OCI-LY7 (cell line): ENCODE measurements around the gene ELOVL4. TPM values are rescaled to one million over a fixed set of nuclear protein-coding genes. Genes with fewer than 3 reads are reported as not detected.
A peak's percentile ranks its signal among the peaks of the same experiment; 100 is the strongest.

Source experiments
- Bru-seq: library from RNA; stranded (reverse); fragments of 400-500 nt; gene quantifications from one replicate; lab custom pipeline; 2021; lab: Mats Ljungman, UMichigan
- BruChase-seq, 2 experiments: library from RNA; stranded (reverse); fragments of 400-500 nt; gene quantifications; one replicate each; lab custom pipeline; 2021; lab: Mats Ljungman, UMichigan
- BruUV-seq: library from RNA; stranded (reverse); fragments of 400-500 nt; replicated peaks from 2 replicates; lab custom pipeline; 2021; lab: Mats Ljungman, UMichigan
- CTCF ChIA-PET: fragments of 300-600 bp; sonication (Branson Sonifier 250); formaldehyde crosslinking; loops from one replicate; lab custom pipeline; 2022; ENCODE audit warnings: antibody characterized with exemption; ENCODE audit not compliant: unreplicated experiment; lab: Charles Lee
- POLR2A ChIA-PET: fragments of 300-600 bp; sonication (Branson Sonifier 250); formaldehyde crosslinking; loops from one replicate; lab custom pipeline; 2022; ENCODE audit warnings: antibody characterized with exemption; lab: Charles Lee
- DNase-seq: peaks from one replicate; pipeline ENCODE4 v3.0.0-alpha.2; 2015; ENCODE audit warnings: low spot score
- H2AFZ ChIP-seq: fragments of 200-600 bp; sonication (generic), shearing (Covaris generic); 2 replicates; pipeline ENCODE4 v1.6.1; 2014; ENCODE audit warnings: mild to moderate bottlenecking, antibody characterized with exemption, low read length, moderate library complexity
- H3K27ac ChIP-seq: fragments of 200-600 bp; sonication (generic); 2 replicates; pipeline ENCODE4 v1.5.1; 2014; ENCODE audit warnings: mixed run types, low read depth, mild to moderate bottlenecking, moderate library complexity, low read length, inconsistent platforms; ENCODE audit not compliant: poor library complexity, severe bottlenecking
- H3K36me3 ChIP-seq: fragments of 200-600 bp; sonication (generic); 2 replicates; pipeline ENCODE4 v1.6.1; 2014; ENCODE audit warnings: mild to moderate bottlenecking, antibody characterized with exemption, low read length, moderate library complexity, mixed read lengths; ENCODE audit not compliant: insufficient read depth
- H3K4me1 ChIP-seq: fragments of 200-600 bp; sonication (generic); 2 replicates; pipeline ENCODE4 v1.5.1; 2014; ENCODE audit warnings: mild to moderate bottlenecking, low read length; ENCODE audit not compliant: insufficient read depth, poor library complexity, severe bottlenecking
- H3K4me2 ChIP-seq: fragments of 200-600 bp; sonication (generic); 2 replicates; pipeline ENCODE4 v1.6.1; 2014; ENCODE audit warnings: mild to moderate bottlenecking, low read length
- H3K4me3 ChIP-seq: fragments of 200-600 bp; sonication (generic); 2 replicates; pipeline ENCODE4 v1.5.1; 2014; ENCODE audit warnings: mild to moderate bottlenecking, low read depth, low read length; ENCODE audit not compliant: poor library complexity, severe bottlenecking
- H3K79me2 ChIP-seq: fragments of 200-600 bp; sonication (generic); 2 replicates; pipeline ENCODE4 v1.6.1; 2016; ENCODE audit warnings: low read depth, mild to moderate bottlenecking, low read length, moderate library complexity, mixed read lengths; ENCODE audit not compliant: insufficient read depth
- H3K9me2 ChIP-seq: fragments of 200-600 bp; sonication (generic); 2 replicates; pipeline ENCODE4 v1.6.1; 2016; ENCODE audit warnings: mild to moderate bottlenecking, low read length, mixed read lengths; ENCODE audit not compliant: insufficient read depth
- H3K9me3 ChIP-seq: fragments of 200-600 bp; sonication (generic); 2 replicates; pipeline ENCODE4 v1.6.1; 2014; ENCODE audit warnings: mild to moderate bottlenecking, mixed run types, low read length, mixed read lengths
- H4K20me1 ChIP-seq: fragments of 200-600 bp; sonication (generic); 2 replicates; pipeline ENCODE4 v1.6.1; 2014; ENCODE audit warnings: mild to moderate bottlenecking, antibody characterized with exemption, low read length, moderate library complexity, mixed read lengths; ENCODE audit not compliant: insufficient read depth
- EZH2phosphoT487 ChIP-seq: fragments of 200-600 bp; sonication (generic); IDR thresholded peaks from 2 replicates; pipeline ENCODE4 v1.6.1; 2018; ENCODE audit warnings: low read depth, borderline replicate concordance, mild to moderate bottlenecking, mixed run types, antibody characterized with exemption, low read length, moderate library complexity, mixed read lengths
- intact Hi-C: fragments of 100-400 bp; cut with micrococcal nuclease; formaldehyde crosslinking; loops from one replicate; pipeline ENCODE4 v1.10.0; 2022; ENCODE audit not compliant: unreplicated experiment
- long read RNA-seq: library from polyadenylated mRNA; stranded (forward); transcript quantifications from one replicate; pipeline ENCODE4 v2.0.0, GENCODE V29; 2022
- total RNA-seq, 2 experiments: library from RNA; depleted of rRNA in 1 of 2; stranded (reverse); fragments of >200 nt in 1 of 2; shearing (Covaris generic) in 1 of 2; gene quantifications; 2 replicates each; pipeline ENCODE4 v1.2.3, GENCODE V29; 2014 to 2022
- TF ChIP-seq, protein P1 (sequence below): fragments of 200-600 bp; sonication (generic); conservative IDR thresholded peaks from 2 replicates; pipeline ENCODE4 v1.5.1; 2014; ENCODE audit warnings: mild to moderate bottlenecking, antibody characterized with exemption, low read length, moderate library complexity, mixed read lengths

The ELOVL4 gene
- total RNA-seq (2014; rRNA removed; shearing (Covaris generic)) (not detected in 2 replicates), total RNA-seq (2022) (not detected in 2 replicates), Bru-seq, nascent RNA (percentile 7 among the genes with signal in this experiment), BruChase-seq, experiment 1, labeled RNA remaining after a 6-hour chase (not detected), BruChase-seq, experiment 2, labeled RNA remaining after a 2-hour chase (percentile 4 among the genes with signal in this experiment)
- long read RNA-seq: 0 reads

GRCh38 chr6:79947191-79948186 is at the start of gene ELOVL4:
Gene ELOVL4, minus strand, starts transcription at chr6:79947553. Its CDS starts 274 bp downstream, at chr6:79947279.
- H3K9me3 ChIP-seq: no peaks in the 10 kb centered on the region
- no peak for DNase-seq
- BruUV-seq: no TSS peak
- no peaks in the 10 kb centered on the region for H4K20me1 ChIP-seq
- TF ChIP-seq EZH2phosphoT487: no peak
- TF ChIP-seq, protein P1, sequence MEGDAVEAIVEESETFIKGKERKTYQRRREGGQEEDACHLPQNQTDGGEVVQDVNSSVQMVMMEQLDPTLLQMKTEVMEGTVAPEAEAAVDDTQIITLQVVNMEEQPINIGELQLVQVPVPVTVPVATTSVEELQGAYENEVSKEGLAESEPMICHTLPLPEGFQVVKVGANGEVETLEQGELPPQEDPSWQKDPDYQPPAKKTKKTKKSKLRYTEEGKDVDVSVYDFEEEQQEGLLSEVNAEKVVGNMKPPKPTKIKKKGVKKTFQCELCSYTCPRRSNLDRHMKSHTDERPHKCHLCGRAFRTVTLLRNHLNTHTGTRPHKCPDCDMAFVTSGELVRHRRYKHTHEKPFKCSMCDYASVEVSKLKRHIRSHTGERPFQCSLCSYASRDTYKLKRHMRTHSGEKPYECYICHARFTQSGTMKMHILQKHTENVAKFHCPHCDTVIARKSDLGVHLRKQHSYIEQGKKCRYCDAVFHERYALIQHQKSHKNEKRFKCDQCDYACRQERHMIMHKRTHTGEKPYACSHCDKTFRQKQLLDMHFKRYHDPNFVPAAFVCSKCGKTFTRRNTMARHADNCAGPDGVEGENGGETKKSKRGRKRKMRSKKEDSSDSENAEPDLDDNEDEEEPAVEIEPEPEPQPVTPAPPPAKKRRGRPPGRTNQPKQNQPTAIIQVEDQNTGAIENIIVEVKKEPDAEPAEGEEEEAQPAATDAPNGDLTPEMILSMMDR: no peak
- intact Hi-C loops: no loop called here
- H3K4me2 ChIP-seq: peak within 1 kb of the TSS; percentile 46; the same call in 1 of the 2 replicates
- H2AFZ ChIP-seq: no peak within 1 kb of the TSS
- ChIA-PET CTCF (no interaction called here), POLR2A (no interaction called here)
- no peaks in the 10 kb centered on the region for H3K4me1 ChIP-seq
- no peaks in the 10 kb centered on the region for H3K36me3 ChIP-seq
- H3K79me2 ChIP-seq: no peaks in the 10 kb centered on the region
- H3K27ac ChIP-seq: no peak within 1 kb of the TSS
- no peak within 1 kb of the TSS for H3K4me3 ChIP-seq
- no peaks in the 10 kb centered on the region for H3K9me2 ChIP-seq

GRCh38 chr6:79993911-79994309 is 46.6 kb upstream of the ELOVL4 start:
- H4K20me1 ChIP-seq: no peaks in the 10 kb centered on the region
- ChIA-PET POLR2A (no interaction called here), CTCF (no interaction called here)
- DNase-seq: no peak
- no peaks in the 10 kb centered on the region for H3K9me2 ChIP-seq
- no peaks in the 10 kb centered on the region for H3K36me3 ChIP-seq
- TF ChIP-seq, protein P1: no peak
- TF ChIP-seq EZH2phosphoT487: no peak
- no peak overlapping the region for H3K27ac ChIP-seq
- no peak overlapping the region for H3K4me2 ChIP-seq
- H3K4me3 ChIP-seq: no peak overlapping the region
- intact Hi-C loops: no loop called here
- no peaks in the 10 kb centered on the region for H3K9me3 ChIP-seq
- H2AFZ ChIP-seq: no peak overlapping the region
- no TSS peak for BruUV-seq
- no peaks in the 10 kb centered on the region for H3K4me1 ChIP-seq
- no peaks in the 10 kb centered on the region for H3K79me2 ChIP-seq
